GM15510 (cell line): ENCODE data around the gene AGR3.

ENCODE experiments used
- POLR2A ChIP-seq: IDR thresholded peaks from 3 replicates; pipeline ENCODE4 v1.6.1; 2011; ENCODE audit warnings: borderline replicate concordance; ENCODE audit not compliant: insufficient read length; ENCODE audit errors: extremely low read depth

AGR3 gene

DNA sequence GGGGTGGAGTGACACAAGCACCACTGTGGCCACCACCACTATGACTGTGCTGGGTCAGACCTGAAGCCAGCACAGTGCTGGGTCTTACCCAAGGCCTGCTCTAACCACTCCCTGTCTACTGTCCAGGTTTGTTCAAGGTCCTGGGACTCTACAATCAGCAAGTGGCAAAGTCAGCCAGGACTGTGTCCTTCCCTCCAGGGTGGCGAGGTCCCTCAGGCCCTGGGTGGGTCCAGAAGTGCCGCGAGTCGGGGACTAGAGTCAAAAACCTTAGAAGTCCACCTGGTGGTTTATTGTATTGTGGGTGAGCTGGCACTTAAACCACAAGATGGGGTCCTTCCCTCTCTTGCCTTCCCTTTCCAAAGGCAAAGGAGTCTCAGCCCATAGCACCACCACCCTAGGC, 30.8 kb upstream of the AGR3 start:
- no peak for TF ChIP-seq POLR2A

DNA sequence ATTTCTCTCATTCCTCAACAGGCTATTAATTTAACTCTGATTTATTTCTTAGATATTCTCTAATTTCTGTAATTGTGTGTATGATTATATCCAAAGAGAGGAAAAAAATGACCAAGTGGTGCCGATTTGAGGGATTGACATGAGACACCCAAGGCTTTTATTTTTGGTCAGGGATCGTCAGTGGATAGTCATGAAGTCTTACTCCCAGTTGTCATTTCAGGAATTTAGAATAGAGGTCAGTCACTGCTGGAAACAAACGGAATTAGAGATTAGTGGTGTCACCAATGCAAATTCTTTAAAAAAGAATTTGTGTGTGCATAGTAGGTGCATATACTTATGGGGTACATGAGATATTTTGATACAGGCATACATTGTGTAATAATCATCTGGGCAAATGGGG, 26.8 kb upstream of the AGR3 start:
- TF ChIP-seq POLR2A = no peak

DNA sequence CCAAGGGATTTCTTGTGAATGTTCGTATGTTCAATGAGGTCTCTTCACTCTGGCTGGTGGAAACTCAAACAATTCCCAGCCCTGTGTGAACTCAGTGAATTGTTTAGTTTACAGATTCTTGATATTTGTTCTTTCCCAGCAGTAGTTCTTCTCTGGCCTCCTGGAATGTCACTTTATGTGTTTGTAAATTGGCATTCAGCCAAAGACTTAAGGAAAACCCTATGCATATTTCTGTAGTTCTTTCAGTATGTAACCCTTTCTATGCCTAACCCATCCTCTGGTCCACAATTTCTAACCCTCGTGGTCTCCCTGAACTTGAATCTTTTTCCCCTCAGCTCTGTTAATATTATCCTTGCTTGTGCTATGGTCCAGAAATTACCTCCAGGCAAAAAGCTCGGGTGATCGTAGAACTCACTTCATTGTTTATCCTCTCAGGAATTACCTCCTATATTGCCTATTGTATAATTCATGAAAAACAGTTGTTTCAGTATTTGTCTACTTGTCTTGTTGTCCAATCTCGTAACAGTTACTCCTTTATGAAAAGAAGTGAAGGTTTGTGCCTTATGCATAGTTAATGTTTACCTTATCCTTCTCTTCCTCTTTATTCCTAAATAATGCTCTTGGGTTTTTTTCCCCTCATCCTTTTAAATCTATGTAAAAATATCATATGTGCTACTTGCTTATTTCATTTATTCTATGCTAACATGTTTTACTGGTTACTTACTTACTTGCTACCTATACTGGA, 23.7 kb upstream of the AGR3 start:
- no peak for TF ChIP-seq POLR2A

- no peak for TF ChIP-seq POLR2A
Observed at GRCh38 chr7:16904076-16904475, 22.3 kb upstream of the AGR3 start.

GRCh38 chr7:16900209-16900768, 18.5 kb upstream of the AGR3 start:
- TF ChIP-seq POLR2A = no peak

- TF ChIP-seq POLR2A = no peak
Observed at GRCh38 chr7:16891874-16892643, 10.3 kb upstream of the AGR3 start.

DNA sequence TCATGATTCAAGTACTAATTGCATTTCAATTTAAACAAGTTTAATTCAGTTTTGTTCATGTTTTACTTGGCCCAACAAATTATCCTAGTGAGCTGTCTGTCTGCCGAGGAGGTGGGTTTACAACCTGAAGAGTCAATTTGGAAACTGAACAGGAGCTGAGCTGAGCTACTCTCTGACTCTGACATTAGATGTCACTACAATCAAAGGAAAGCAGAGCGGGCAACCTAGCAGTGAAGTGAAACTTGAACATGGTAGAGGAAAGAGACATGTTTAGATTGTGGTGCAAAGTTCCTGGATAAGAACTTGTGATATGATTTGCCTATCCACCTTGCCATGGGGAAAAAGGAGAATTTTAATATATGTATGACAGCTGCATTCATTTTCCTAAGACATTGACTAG, 9.6 kb upstream of the AGR3 start:
- TF ChIP-seq POLR2A = no peak

- TF ChIP-seq POLR2A = no peak
Observed at GRCh38 chr7:16889851-16890415, 8.2 kb upstream of the AGR3 start.

- no peak for TF ChIP-seq POLR2A
Observed at GRCh38 chr7:16889305-16889704, 7.5 kb upstream of the AGR3 start.

DNA sequence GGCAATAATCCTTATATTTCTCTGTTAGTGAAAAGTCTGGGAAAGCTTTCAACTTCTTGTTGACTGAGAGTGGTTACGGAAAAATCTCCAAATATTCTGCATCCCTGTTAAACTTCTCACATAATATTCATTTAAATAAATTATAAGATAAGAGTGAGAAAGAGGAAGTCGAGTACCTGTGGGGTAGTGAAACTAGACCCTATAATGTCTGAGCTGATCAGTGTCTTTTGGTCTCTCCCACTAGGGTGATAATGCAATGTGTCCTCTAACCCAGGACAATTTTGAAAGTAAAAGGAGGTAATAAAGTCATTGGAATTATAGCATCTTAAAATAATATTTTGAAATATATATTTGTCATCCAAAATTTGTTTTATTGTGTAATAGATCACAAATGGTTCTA, 2.1 kb upstream of the AGR3 start:
- TF ChIP-seq POLR2A = no peak

- TF ChIP-seq POLR2A = no peak
Observed at GRCh38 chr7:16880554-16880953, 1.2 kb downstream of the AGR3 start.

- no peak for TF ChIP-seq POLR2A
Observed at GRCh38 chr7:16879181-16879580, 2.6 kb downstream of the AGR3 start.

DNA sequence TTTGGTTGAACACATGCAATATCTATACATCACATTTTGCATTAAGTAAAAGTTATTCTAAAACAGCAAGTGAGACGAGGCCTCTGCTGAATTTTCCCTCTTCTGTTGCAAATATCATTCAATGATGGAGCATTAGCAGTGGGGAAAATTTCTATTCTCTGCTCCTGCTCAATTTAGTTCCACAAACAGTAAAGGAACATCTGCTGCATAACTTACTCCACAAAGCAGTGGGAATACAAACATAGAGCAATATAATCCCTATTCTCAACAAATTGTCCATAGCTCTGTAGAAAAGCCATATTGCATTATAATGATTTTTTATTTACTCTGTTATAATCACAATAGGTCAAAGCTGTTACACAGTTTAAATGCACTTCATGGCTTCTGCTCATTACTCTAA, 5.9 kb downstream of the AGR3 start:
- TF ChIP-seq POLR2A = no peak

GRCh38 chr7:16874066-16874465, 7.7 kb downstream of the AGR3 start:
- no peak for TF ChIP-seq POLR2A

- TF ChIP-seq POLR2A = no peak
Observed at GRCh38 chr7:16867328-16867727, 14.5 kb downstream of the AGR3 start.
